Measurements from ENCODE around the gene COPB1. TPM values are rescaled to one million over a fixed set of nuclear protein-coding genes. Genes with fewer than 3 reads are reported as not detected.

Gene COPB1
- polyA plus RNA-seq, 2 donors = 35.2 to 50.1 TPM

Other genes starting within 250 kb of the COPB1 start
- gene RRAS2, start 140.6 kb downstream of the COPB1 start, polyA plus RNA-seq = 10 to 100 TPM in 1 of 2 donors, 1 to 10 TPM in 1; 9.6 to 10.9 TPM
- 100 to 1,000 TPM; 111 to 146 TPM for gene PSMA1, start 20.6 kb upstream of the COPB1 start, polyA plus RNA-seq
- gene PDE3B, start 144.0 kb upstream of the COPB1 start, polyA plus RNA-seq = 1 to 10 TPM in 1 of 2 donors, under 1 TPM in 1; 0.98 to 1.2 TPM

Data from esophagus (tissue), 2 donors.